Omental fat pad (tissue), 4 donors: ENCODE measurements around the gene NCL. TPM values are rescaled to one million over a fixed set of nuclear protein-coding genes. Genes with fewer than 3 reads are reported as not detected.

Source experiments
- ATAC-seq: fragments of 150-250 bp; one replicate; pipeline ENCODE4 v1.9.1; 2016; ENCODE audit warnings: mild to moderate bottlenecking, moderate library complexity; ENCODE audit not compliant: low FRiP score
- DNase-seq: peaks from one replicate; pipeline ENCODE4 v3.0.0-alpha.2; 2019; ENCODE audit warnings: low spot score
- CTCF ChIP-seq, 3 donors: fragments of 450-650 bp; IDR thresholded peaks; one replicate each; pipeline ENCODE4 v1.5.1; 2016 to 2017; ENCODE audit warnings: antibody characterized with exemption in 3 of 3, mild to moderate bottlenecking in 3 of 3, moderate library complexity in 2 of 3
- total RNA-seq, 4 donors: library from RNA; depleted of rRNA; stranded (reverse); fragments of >200 nt; gene quantifications; one replicate each; pipeline ENCODE4 v1.1.0, GENCODE V29; 2016

NCL gene
- total RNA-seq, 4 donors from 2014 or later = 174 to 495 (median 225) TPM

DNA sequence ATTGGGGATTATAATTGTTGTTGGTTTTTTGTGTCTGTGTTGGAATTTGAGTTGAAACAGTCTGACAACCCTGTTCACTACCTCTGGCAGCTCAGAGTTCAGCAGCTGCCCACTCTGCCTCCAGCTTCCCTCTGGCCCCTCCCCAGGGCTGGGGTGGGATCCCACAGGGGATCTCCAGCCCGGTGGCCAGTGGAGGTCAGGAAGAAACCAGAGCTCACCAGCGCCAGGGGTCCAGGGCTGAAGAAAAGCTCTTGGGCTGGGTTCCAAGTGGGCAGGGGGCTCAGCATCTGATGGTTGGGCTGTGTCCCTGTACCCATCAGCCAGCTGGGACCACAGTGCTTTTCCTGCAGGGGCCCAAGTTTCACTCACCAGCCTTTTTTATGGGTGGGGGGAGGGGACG, 16.5 kb upstream of the NCL start:
- ATAC-seq (no peak), DNase-seq (no peak)
- TF ChIP-seq CTCF (IDR thresholded peaks at IDR 0.05) = no peak

GRCh38 chr2:231479455-231479854, 15.2 kb upstream of the NCL start:
- TF ChIP-seq CTCF (IDR thresholded peaks at IDR 0.05) = no peak
- ATAC-seq (no peak), DNase-seq (no peak)

- ATAC-seq = no peak
- no peak for TF ChIP-seq CTCF (IDR thresholded peaks at IDR 0.05)
Measured at GRCh38 chr2:231476920-231477319, 12.6 kb upstream of the NCL start.

DNA sequence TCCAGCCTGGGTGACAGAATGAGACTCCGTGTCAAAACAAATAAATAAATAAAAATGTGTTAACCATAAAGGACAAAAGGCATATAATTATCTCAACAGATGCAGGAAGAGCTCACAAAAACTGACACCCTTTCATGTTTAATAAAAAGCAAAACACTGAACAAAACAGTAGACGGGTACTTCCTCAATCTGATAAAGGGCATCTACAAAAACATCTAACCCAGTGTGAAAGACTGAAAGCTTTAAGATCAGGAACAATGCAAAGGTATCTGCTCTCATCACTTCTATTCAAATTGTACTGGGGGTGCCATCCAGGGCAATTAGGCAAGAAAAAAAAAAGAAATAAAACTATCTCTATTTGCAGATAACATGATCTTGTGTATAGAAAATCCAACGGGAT, 11.7 kb upstream of the NCL start:
- DNase-seq = no peak
- no peak for TF ChIP-seq CTCF (IDR thresholded peaks at IDR 0.05)
- no peak for ATAC-seq

More at GRCh38 chr2:231476920-231477319, 12.6 kb upstream of the NCL start:
- no peak for DNase-seq

- TF ChIP-seq CTCF (IDR thresholded peaks at IDR 0.05) = no peak
- ATAC-seq (no peak), DNase-seq (no peak)
Measured at GRCh38 chr2:231472816-231473215, 8.5 kb upstream of the NCL start.

DNA sequence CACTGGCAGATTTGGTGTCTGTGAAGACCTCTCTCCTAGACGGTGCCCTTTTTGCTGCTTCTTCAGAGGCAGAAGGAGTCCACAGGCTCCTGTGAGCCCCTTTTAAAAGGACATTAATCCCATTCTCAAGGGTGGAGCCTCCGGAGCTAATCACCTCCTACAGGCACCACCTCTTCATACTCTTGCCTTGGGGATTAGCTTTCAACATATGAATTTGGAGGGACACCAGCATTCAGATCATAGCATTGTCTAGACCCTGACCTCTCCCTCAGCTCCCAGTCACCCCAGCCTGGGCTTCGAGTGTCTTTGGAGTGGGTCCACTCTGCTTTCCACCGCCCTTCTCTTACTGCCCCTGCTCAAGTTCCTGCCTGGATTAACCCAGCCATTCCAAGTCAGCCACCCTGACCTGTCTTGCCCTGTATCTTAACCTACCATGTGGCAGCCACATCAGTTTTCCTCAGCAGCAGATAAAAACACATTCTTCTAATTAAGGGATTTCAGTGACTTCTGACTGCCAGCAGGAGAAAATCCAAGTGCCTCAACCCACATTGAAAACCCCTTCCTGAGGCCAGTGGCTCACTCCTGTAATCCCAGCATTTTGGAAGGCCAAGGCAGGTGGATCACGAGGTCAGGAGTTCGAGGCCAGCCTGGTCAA, 6.1 kb upstream of the NCL start:
- TF ChIP-seq CTCF (IDR thresholded peaks at IDR 0.05) = no peak
- DNase-seq (no peak), ATAC-seq (no peak)

- DNase-seq (no peak), ATAC-seq (no peak)
- TF ChIP-seq CTCF (IDR thresholded peaks at IDR 0.05) = no peak
Measured at GRCh38 chr2:231469583-231469950, 5.3 kb upstream of the NCL start.
